Endodermal cell (in vitro differentiated cells): ENCODE data around the gene LDLRAD4. TPM values are rescaled to one million over a fixed set of nuclear protein-coding genes. Genes with fewer than 3 reads are reported as not detected.

Source experiments
- DNase-seq: peaks from one replicate; pipeline ENCODE4 v3.0.0-alpha.2; 2017
- H3K27ac ChIP-seq: 2 replicates; pipeline ENCODE4 v1.5.1; 2013; ENCODE audit warnings: mild to moderate bottlenecking, low read depth, low read length, moderate library complexity
- H3K27me3 ChIP-seq: 2 replicates; pipeline ENCODE4 v1.6.1; 2013; ENCODE audit warnings: mild to moderate bottlenecking, low read length, moderate library complexity; ENCODE audit not compliant: insufficient read depth, control insufficient read depth, poor library complexity, severe bottlenecking
- H3K36me3 ChIP-seq: 2 replicates; pipeline ENCODE4 v1.7.0; 2013; ENCODE audit warnings: mild to moderate bottlenecking, low read length, moderate library complexity; ENCODE audit not compliant: control insufficient read depth, insufficient read depth
- H3K4me1 ChIP-seq: one replicate; pipeline ENCODE4 v1.7.0; 2013; ENCODE audit warnings: low read length; ENCODE audit not compliant: control insufficient read depth, insufficient read depth
- H3K4me3 ChIP-seq: 2 replicates; pipeline ENCODE4 v1.5.1; 2013; ENCODE audit warnings: mild to moderate bottlenecking, low read length, moderate library complexity
- H3K9ac ChIP-seq: 2 replicates; pipeline ENCODE4 v1.6.1; 2013; ENCODE audit warnings: mild to moderate bottlenecking, low read length, moderate library complexity; ENCODE audit not compliant: poor library complexity, severe bottlenecking; ENCODE audit errors: extremely low read depth
- H3K9me3 ChIP-seq: 2 replicates; pipeline ENCODE4 v1.6.1; 2013; ENCODE audit warnings: mild to moderate bottlenecking, low read length, moderate library complexity; ENCODE audit not compliant: control insufficient read depth
- H3K27ac Mint-ChIP-seq: 2 replicates; pipeline ENCODE4 v1.8.0; 2020; ENCODE audit warnings: mixed read lengths
- H3K27me3 Mint-ChIP-seq: 2 replicates; pipeline ENCODE4 v1.8.0; 2021; ENCODE audit warnings: mild to moderate bottlenecking, mixed read lengths; ENCODE audit not compliant: insufficient read depth
- H3K36me3 Mint-ChIP-seq: 2 replicates; pipeline ENCODE4 v1.8.0; 2020; ENCODE audit warnings: low read depth, mixed read lengths
- H3K4me1 Mint-ChIP-seq: 2 replicates; pipeline ENCODE4 v1.8.0; 2020; ENCODE audit warnings: mixed read lengths
- H3K4me3 Mint-ChIP-seq: 2 replicates; pipeline ENCODE4 v1.8.0; 2020; ENCODE audit warnings: mild to moderate bottlenecking, moderate library complexity, mixed read lengths
- H3K9me3 Mint-ChIP-seq: 2 replicates; pipeline ENCODE4 v1.8.0; 2020; ENCODE audit warnings: mild to moderate bottlenecking, mixed read lengths
- CTCF ChIP-seq: fragments of 200-600 bp; sonication (generic); conservative IDR thresholded peaks from 2 replicates; pipeline ENCODE4 v1.5.0; 2021; ENCODE audit warnings: antibody characterized with exemption, mild to moderate bottlenecking
- WGBS, 2 experiments: methylation state at CpG; one replicate each; pipeline versions ENCODE4 v1.1.5 to v1.1.7; 2013; ENCODE audit warnings: missing lambda C conversion rate in 2 of 2, mixed read lengths in 1 of 2; ENCODE audit not compliant: insufficient coverage in 1 of 2, insufficient read length in 1 of 2; 5-methylcytosine and 5-hydroxymethylcytosine counted together
- total RNA-seq, 2 donors: library from RNA; stranded (reverse); fragmentation: NEBNext Ultra II Directional in 1 of 2; extraction: Animal tissue kit (Norgen Biotek cat#: 25700) in 1 of 2; gene quantifications; 2 replicates in 1 of 2; 3 replicates in 1 of 2; pipeline ENCODE4 v1.2.1, GENCODE V29; 2021

LDLRAD4 gene
- total RNA-seq, 2 donors from 2014 or later: 14.9 to 15.1 TPM

GRCh38 chr18:13414521-13414920, 196.0 kb downstream of the LDLRAD4 start:
- DNase-seq: no peak
- Histone ChIP-seq H3K27ac (no peak overlapping the region), H3K36me3 (no peaks in the 10 kb centered on the region), H3K9me3 (peaks cover 4% of the 10 kb centered on the region), H3K4me1 (no peaks in the 10 kb centered on the region), H3K9ac (no peak overlapping the region), H3K27me3 (no peaks in the 10 kb centered on the region), H3K4me3 (no peak overlapping the region)
- no peak overlapping the region for H3K27ac Mint-ChIP-seq
- H3K9me3 Mint-ChIP-seq: peaks cover 5% of the 10 kb centered on the region
- H3K4me3 Mint-ChIP-seq: no peak overlapping the region
- no peak for TF ChIP-seq CTCF
- WGBS, 2 experiments: 63% methylated on average over 4 of the region's 4 CpGs
- H3K36me3 Mint-ChIP-seq: peaks cover 3% of the 10 kb centered on the region
- peaks cover 11% of the 10 kb centered on the region for H3K4me1 Mint-ChIP-seq
- no peaks in the 10 kb centered on the region for H3K27me3 Mint-ChIP-seq

GRCh38 chr18:13415736-13416135, 197.2 kb downstream of the LDLRAD4 start:
- Mint-ChIP-seq H3K27me3 (no peaks in the 10 kb centered on the region), H3K27ac (no peak overlapping the region), H3K36me3 (peaks cover 3% of the 10 kb centered on the region), H3K4me3 (no peak overlapping the region), H3K4me1 (peaks cover 11% of the 10 kb centered on the region), H3K9me3 (peaks cover 5% of the 10 kb centered on the region)
- no peak overlapping the region for H3K4me3 ChIP-seq
- no peaks in the 10 kb centered on the region for H3K27me3 ChIP-seq
- 79 to 88% methylated on average over 5 to 12 of the region's 12 CpGs for WGBS, 2 experiments
- H3K4me1 ChIP-seq: no peaks in the 10 kb centered on the region
- no peaks in the 10 kb centered on the region for H3K36me3 ChIP-seq
- H3K9ac ChIP-seq: no peak overlapping the region
- H3K27ac ChIP-seq: no peak overlapping the region
- no peak for DNase-seq
- TF ChIP-seq CTCF: no peak
- peaks cover 4% of the 10 kb centered on the region for H3K9me3 ChIP-seq

GRCh38 chr18:13416208-13416607, 197.6 kb downstream of the LDLRAD4 start:
- H3K4me3 Mint-ChIP-seq: no peak overlapping the region
- 88 to 97% methylated on average over 4 to 7 of the region's 7 CpGs for WGBS, 2 experiments

More at GRCh38 chr18:13416208-13416607, 197.6 kb downstream of the LDLRAD4 start:
- H3K27me3 ChIP-seq: no peaks in the 10 kb centered on the region
- no peak overlapping the region for H3K27ac Mint-ChIP-seq
- no peaks in the 10 kb centered on the region for H3K36me3 ChIP-seq
- peaks cover 5% of the 10 kb centered on the region for H3K9me3 Mint-ChIP-seq
- no peak overlapping the region for H3K4me3 ChIP-seq
- H3K9me3 ChIP-seq: peaks cover 4% of the 10 kb centered on the region
- no peak overlapping the region for H3K9ac ChIP-seq
- no peak for DNase-seq
- H3K4me1 Mint-ChIP-seq: peaks cover 11% of the 10 kb centered on the region
- H3K27me3 Mint-ChIP-seq: no peaks in the 10 kb centered on the region
- TF ChIP-seq CTCF: no peak
- no peaks in the 10 kb centered on the region for H3K4me1 ChIP-seq
- H3K36me3 Mint-ChIP-seq: peaks cover 3% of the 10 kb centered on the region
- no peak overlapping the region for H3K27ac ChIP-seq
